Transverse colon (tissue), 4 donors: ENCODE results near the gene F10. TPM values are rescaled to one million over a fixed set of nuclear protein-coding genes. Genes with fewer than 3 reads are reported as not detected.
"Not testable (repeated sequence)": the region's sequence is repeated elsewhere in the genome, so short reads cannot be mapped to it uniquely, and the experiment has no call there.

Source experiments
- DNase-seq: peaks from one replicate; pipeline ENCODE4 v3.0.0-alpha.2; 2019
- H3K27ac ChIP-seq, 4 donors: fragments of 200-600 bp; sonication (generic); 2 replicates each; pipeline ENCODE4 v1.5.1; 2016 to 2018; ENCODE audit warnings: inconsistent platforms in 4 of 4
- H3K27me3 ChIP-seq: fragments of 200-600 bp; sonication (generic); 2 replicates; pipeline ENCODE4 v1.5.1; 2017; ENCODE audit warnings: inconsistent platforms
- H3K36me3 ChIP-seq, 4 donors: fragments of 200-600 bp; sonication (generic); 2 replicates each; pipeline ENCODE4 v1.5.1; 2017 to 2019; ENCODE audit warnings: inconsistent platforms in 4 of 4
- H3K4me1 ChIP-seq, 4 donors: fragments of 200-600 bp; sonication (generic); 2 replicates each; pipeline ENCODE4 v1.5.1; 2017 to 2020; ENCODE audit warnings: inconsistent platforms in 4 of 4
- H3K4me3 ChIP-seq, 4 donors: fragments of 200-600 bp; sonication (generic); 1 replicate in 1 of 4; 2 replicates in 3 of 4; pipeline versions ENCODE4 v1.5.1 to v1.6.1; 2017 to 2019; ENCODE audit warnings: inconsistent platforms in 4 of 4
- H3K9me3 ChIP-seq, 2 donors: fragments of 200-600 bp; sonication (generic); 2 replicates each; pipeline ENCODE4 v1.5.1; 2017 to 2019; ENCODE audit warnings: inconsistent platforms in 2 of 2
- CTCF ChIP-seq, 5 experiments: fragments of 200-600 bp in 3 of 5; fragments of 450-650 bp in 2 of 5; sonication (generic) in 3 of 5; IDR thresholded peaks; 1 replicate in 2 of 5; 2 replicates in 3 of 5; pipeline ENCODE4 v1.5.1; 2016 to 2017; ENCODE audit warnings: antibody characterized with exemption in 5 of 5, inconsistent platforms in 3 of 5, mild to moderate bottlenecking in 2 of 5, moderate library complexity in 1 of 5
- EP300 ChIP-seq: sonication (generic); formaldehyde crosslinking; IDR thresholded peaks from one replicate; pipeline ENCODE4 v1.6.1; 2017; ENCODE audit warnings: antibody characterized with exemption, low read depth
- POLR2A ChIP-seq: fragments of 450-650 bp; IDR thresholded peaks from one replicate; pipeline ENCODE4 v1.6.1; 2016; ENCODE audit warnings: antibody characterized with exemption, mild to moderate bottlenecking, moderate library complexity
- POLR2AphosphoS5 ChIP-seq, 3 donors: sonication (generic); formaldehyde crosslinking; IDR thresholded peaks; one replicate each; pipeline ENCODE4 v1.6.1; 2016; ENCODE audit warnings: antibody characterized with exemption in 3 of 3
- WGBS, 2 donors: methylation state at CpG; one replicate each; pipeline ENCODE4 v1.1.5; 2018; ENCODE audit warnings: low coverage in 1 of 2; 5-methylcytosine and 5-hydroxymethylcytosine counted together
- in situ Hi-C, 4 donors: fragments of 200-750 bp; cut with MboI; loops; one replicate each; pipeline versions ENCODE4 v1.15.0 to v1.15.1; 2017; ENCODE audit warnings: low sequenced_read_pairs in 3 of 4, low pct_ligation_motif_present in 1 of 4, low pct_unique_long_range_greater_than_20kb in 1 of 4
- intact Hi-C: fragments of 100-400 bp; cut with DNase I; formaldehyde crosslinking; loops from one replicate; pipeline ENCODE4 v1.15.1; 2023; ENCODE audit warnings: low total_unique reads
- total RNA-seq, 4 donors: library from RNA; depleted of rRNA; stranded (reverse); fragments of >200 nt; gene quantifications; one replicate each; pipeline ENCODE4 v1.1.0, GENCODE V29; 2016

The F10 gene
- total RNA-seq, 4 donors from 2014 or later, result 0.60 to 4.6 (median 3.4) TPM

GRCh38 chr13:113078902-113079780 lies 43.5 kb upstream of the F10 start:
- H3K9me3 ChIP-seq, result no peaks in the 10 kb centered on the region
- H3K27me3 ChIP-seq, result no peaks in the 10 kb centered on the region
- H3K4me1 ChIP-seq, result no peaks in the 10 kb centered on the region
- no peak overlapping the region for H3K27ac ChIP-seq
- 70 to 79% methylated on average over 5 to 19 of the region's 27 CpGs for WGBS, 2 donors
- no peak for TF ChIP-seq POLR2AphosphoS5 (IDR thresholded peaks at IDR 0.05)
- TF ChIP-seq CTCF (IDR thresholded peaks at IDR 0.05), result no peak
- no peak for TF ChIP-seq POLR2A
- TF ChIP-seq EP300, result no peak
- no peak for DNase-seq
- H3K4me3 ChIP-seq, result no peak overlapping the region
- no peaks in the 10 kb centered on the region for H3K36me3 ChIP-seq
- intact Hi-C loops, result no loop called here
- in situ Hi-C loops, result no loop called here

GRCh38 chr13:113079781-113080080 lies 42.9 kb upstream of the F10 start:
- H3K27me3 ChIP-seq, intact Hi-C loops, in situ Hi-C loops, H3K27ac ChIP-seq, H3K9me3 ChIP-seq, H3K4me3 ChIP-seq, DNase-seq, H3K36me3 ChIP-seq, H3K4me1 ChIP-seq: not testable (repeated sequence)
- WGBS, 2 donors, result 65 to 69% methylated on average over 5 to 9 of the region's 9 CpGs

- no peak overlapping the region for H3K27ac ChIP-seq
- H3K36me3 ChIP-seq, result no peaks in the 10 kb centered on the region
- no peak overlapping the region for H3K4me3 ChIP-seq
- 76% methylated on average over 12 of the region's 18 CpGs; no CpG with 5 or more reads in 1 of the 2 donors for WGBS, 2 donors
- TF ChIP-seq POLR2AphosphoS5 (IDR thresholded peaks at IDR 0.05) (no peak), EP300 (no peak), CTCF (IDR thresholded peaks at IDR 0.05) (no peak), POLR2A (no peak)
- DNase-seq, result no peak
- H3K27me3 ChIP-seq, result no peaks in the 10 kb centered on the region
- no peaks in the 10 kb centered on the region for H3K4me1 ChIP-seq
- H3K9me3 ChIP-seq, result no peaks in the 10 kb centered on the region
- intact Hi-C loops (no loop called here), in situ Hi-C loops (no loop called here)
Observed at GRCh38 chr13:113080361-113080831, 42.2 kb upstream of the F10 start.

- no peak for DNase-seq
- in situ Hi-C loops (no loop called here), intact Hi-C loops (no loop called here)
- H3K27me3 ChIP-seq, result no peaks in the 10 kb centered on the region
- no peaks in the 10 kb centered on the region for H3K4me1 ChIP-seq
- no peak overlapping the region for H3K4me3 ChIP-seq
- no peak overlapping the region for H3K27ac ChIP-seq
- TF ChIP-seq POLR2A, result no peak
- TF ChIP-seq EP300, result no peak
- TF ChIP-seq CTCF (IDR thresholded peaks at IDR 0.05), result no peak
- TF ChIP-seq POLR2AphosphoS5 (IDR thresholded peaks at IDR 0.05), result no peak
- no peaks in the 10 kb centered on the region for H3K36me3 ChIP-seq
- no peaks in the 10 kb centered on the region for H3K9me3 ChIP-seq
- 77% methylated on average over 15 of the region's 25 CpGs; no CpG with 5 or more reads in 1 of the 2 donors for WGBS, 2 donors
Observed at GRCh38 chr13:113080901-113081521, 41.6 kb upstream of the F10 start.
